Stimulated activated CD8-positive, alpha-beta memory T cell treated with anti-CD3 and anti-CD28 coated beads, Interleukin-4, amount 100 ng/mL, for 48 hours (primary cell): ENCODE results near the gene UBQLN3.

ENCODE experiments used
- DNase-seq: peaks from one replicate; pipeline ENCODE4 v3.0.0-alpha.2; 2020

The UBQLN3 gene

GRCh38 chr11:5509803-5510202 is at the start of gene UBQLN3:
UBQLN3 (minus strand) TSS chr11:5509957; CDS start chr11:5509558, 399 bp downstream.
- no peak for DNase-seq

DNA sequence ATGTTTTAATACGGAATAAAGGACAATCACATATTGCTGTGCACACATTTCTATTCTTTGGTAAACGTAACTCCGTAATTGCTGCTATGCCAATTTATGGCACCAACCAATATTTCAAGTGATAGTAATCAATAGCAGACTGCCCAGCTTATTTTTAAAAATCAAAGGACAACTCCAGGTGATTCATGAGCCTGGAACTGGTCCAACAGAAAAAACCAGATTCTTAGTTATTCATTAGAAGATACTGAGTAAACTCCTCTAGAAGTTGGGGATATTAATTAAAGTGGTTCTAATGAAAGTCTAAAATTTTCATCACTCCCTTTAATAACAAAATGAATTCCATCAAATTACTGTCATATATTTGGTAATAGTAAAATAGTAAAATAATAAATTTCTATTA is 48.0 kb upstream of the UBQLN3 start:
- DNase-seq, result no peak

DNA sequence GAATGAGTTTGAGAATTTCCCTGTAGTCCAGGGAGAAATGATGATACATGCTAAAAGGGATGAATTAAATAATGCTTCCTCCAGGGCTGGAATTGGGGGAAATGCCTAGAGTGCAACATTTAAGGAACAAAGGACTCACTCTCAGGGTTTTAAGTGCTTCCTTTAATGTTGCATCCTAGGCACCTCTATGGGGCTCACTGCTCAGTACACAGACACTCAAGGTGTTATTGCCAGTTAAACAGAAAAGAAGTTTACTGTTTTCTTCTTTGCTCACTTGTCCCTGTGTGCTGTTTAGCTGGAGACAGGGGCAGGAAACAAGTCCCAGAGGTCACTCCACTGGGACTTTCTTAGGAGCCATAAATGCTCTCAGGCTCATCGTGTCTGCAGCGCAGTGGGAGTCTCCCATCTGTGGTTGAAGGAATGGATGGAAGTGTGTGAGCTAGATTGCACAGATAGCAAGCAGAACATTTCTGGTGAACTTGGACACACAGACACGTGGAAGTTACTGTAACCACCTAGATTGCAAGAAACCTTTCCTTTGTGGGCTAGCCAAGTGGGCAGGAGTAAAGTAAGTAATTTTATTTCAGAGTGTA is 46.9 kb upstream of the UBQLN3 start:
- no peak for DNase-seq

GRCh38 chr11:5553343-5553742 is 43.6 kb upstream of the UBQLN3 start:
- no peak for DNase-seq

- no peak for DNase-seq
These were observed 40.8 kb upstream of the UBQLN3 start for GRCh38 chr11:5550440-5551095.

DNA sequence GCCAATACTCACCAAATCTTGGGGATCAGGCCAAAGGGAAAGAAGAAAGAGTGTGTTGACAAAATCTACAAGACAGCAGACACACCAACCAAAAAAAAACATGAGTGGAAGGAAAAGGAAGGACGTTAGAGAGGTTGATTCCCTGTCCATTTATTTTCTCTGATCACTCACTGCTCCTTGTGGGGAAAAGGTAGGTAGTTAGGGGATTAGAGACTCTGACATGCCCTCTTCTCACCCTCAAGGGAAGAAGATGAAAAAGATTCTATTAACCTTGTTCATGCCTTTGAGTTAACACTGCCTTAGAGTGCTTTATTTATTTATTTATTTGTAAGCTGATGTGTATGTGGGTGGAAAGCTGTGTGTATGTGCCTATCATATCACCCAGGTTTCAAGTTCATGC is 38.7 kb upstream of the UBQLN3 start, which contains the start of gene OR52H1:
TSS of gene OR52H1 (minus strand) at position 101 of the 400 bp plus-strand sequence. CDS start 3,035 bp downstream, outside the sequence.
- no peak for DNase-seq

DNA sequence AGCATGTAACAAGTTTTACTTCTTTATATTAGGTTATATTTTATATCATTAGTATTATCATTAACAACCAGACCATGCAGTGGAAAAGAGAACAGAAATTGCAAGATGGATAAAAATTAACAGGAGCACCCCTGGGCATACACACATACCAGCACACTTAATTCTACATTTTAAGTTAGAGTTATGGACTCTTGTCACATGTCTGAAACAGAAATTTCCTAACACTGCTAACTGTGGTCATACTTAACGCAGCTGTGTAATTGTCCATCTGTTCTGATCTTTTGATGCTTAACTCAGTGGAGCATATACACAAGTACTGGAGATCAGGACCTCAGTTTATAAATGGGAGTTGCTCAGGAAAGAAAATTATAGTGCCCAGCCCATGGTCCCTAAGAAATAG is 38.2 kb upstream of the UBQLN3 start:
- DNase-seq, result no peak

DNA sequence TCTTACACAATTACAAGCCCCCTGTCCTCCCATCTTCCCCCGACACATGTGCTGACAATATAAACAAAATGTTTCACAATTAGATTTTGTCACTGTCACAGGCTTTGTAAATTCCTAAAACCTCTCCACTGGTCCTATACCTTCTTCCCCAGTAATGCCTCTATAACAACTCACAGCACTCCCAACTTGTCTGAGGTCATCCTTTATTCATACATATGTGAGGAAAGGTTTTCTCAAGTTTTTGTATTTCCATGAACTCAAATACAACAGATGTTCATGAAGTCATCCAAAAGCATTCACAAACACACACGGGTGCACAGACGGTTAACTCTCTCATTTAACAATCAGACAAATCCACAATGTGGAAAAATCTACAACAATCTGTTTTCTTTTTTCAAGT is 36.7 kb upstream of the UBQLN3 start:
- DNase-seq, result no peak

GRCh38 chr11:5541427-5541826 is 31.7 kb upstream of the UBQLN3 start:
- DNase-seq, result no peak

GRCh38 chr11:5536482-5536881 is 26.7 kb upstream of the UBQLN3 start:
- no peak for DNase-seq

GRCh38 chr11:5534046-5534445 is 24.3 kb upstream of the UBQLN3 start:
- no peak for DNase-seq

GRCh38 chr11:5531053-5531831 is 21.5 kb upstream of the UBQLN3 start:
- no peak for DNase-seq

DNA sequence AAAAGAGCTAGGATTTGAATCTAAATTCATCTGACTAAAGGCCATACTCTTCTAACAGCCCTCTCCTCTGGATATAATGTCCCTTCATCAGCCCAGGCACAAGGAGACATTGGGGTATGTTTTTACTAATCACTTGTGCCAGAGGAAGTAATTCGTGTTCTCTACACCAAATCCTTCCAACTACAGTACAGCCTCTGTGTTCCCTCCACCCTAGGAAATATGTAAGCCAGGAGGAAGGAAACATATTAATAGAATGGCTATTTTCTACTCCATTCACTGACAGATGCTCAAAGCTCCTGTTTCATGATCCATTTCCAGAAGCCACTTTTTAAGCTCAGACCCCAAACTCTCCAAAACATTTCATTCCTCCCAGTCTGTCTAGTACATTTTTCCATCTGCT is 18.7 kb upstream of the UBQLN3 start:
- DNase-seq, result no peak

DNA sequence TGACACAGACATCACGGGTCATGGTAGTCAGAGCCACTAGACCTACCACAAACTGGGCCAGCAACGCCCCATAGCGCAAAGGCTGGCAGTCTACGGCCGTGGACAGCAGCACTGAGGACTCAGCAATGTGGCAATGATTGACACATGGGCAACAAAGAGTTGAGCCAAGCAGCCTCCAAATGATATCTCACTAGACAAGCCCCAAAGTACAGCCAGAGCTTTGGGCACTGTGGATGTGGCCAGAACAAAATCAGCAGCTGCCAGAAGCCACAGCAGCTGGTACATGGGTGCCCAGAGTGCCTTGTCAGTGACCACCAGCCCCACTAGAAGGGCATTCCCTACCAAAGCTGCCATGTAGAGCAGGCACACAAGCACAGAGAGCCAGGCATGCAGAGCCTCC is 18.0 kb upstream of the UBQLN3 start:
- no peak for DNase-seq

DNA sequence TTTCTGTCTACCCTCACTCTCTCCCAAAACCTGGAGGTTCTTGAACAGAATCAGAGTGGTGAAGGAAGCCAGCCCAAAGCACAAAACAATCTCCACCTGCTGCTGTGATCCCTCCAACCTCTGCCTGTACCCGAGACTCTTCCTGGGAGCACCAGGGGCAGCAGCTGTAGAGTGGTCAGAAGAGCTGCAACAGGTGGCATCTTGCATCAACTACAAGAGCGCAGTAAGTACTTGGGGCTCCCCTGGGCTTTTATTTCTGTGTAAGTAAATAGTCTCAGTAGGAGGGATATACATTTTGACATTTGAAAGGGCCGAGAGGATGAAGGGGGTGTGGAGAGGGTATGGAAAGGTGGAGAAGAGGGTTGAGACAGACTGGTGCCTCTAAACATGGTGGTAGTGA is 15.0 kb upstream of the UBQLN3 start:
- no peak for DNase-seq

GRCh38 chr11:5522308-5522707 is 12.6 kb upstream of the UBQLN3 start:
- DNase-seq, result no peak

DNA sequence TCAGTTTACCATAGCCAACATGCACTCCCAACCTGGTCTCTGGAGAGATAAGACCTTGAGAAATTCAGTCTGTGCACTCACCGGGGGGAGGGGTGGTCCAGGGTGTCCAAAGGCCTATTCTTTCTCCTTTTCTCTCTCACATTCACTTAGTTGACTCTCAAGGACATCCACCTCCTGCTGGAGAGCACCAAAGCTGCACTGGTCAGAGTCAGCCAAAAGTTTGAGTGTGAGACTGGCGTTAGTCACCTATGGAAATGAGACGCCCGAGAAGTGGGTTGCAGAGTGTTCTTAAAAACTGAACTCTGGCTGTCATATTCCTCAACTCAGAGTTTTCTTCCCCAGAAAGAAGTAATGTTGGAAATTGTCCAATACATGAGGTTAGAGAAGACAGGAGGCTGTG is 11.8 kb upstream of the UBQLN3 start:
- no peak for DNase-seq

- no peak for DNase-seq
These were observed 6.8 kb upstream of the UBQLN3 start, which contains the start of gene UBQLNL for GRCh38 chr11:5516599-5516998. UBQLNL (minus strand) TSS chr11:5516699; CDS start chr11:5516441, 258 bp downstream.

DNA sequence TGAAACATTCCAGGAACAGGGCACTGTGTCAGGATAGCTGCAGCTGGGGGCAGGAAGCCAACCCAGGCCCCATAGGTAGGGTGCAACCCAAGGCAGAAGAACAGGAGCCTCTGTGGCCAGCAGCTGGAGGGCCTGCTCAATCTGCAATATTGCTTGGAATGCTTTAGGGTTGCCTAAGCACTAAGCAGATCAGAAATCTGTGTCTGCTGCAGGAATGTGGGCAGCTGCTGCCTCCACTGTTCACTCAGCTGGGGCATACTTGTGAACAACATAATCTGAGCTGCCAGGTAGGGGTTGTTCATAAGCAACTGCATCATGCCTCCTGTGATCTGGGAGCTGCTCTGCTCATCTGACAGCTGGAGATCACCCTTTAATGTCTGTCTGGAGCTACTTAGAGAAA is 5.1 kb upstream of the UBQLN3 start:
- DNase-seq, result no peak

GRCh38 chr11:5508605-5509004 is 1.2 kb downstream of the UBQLN3 start:
- no peak for DNase-seq

DNA sequence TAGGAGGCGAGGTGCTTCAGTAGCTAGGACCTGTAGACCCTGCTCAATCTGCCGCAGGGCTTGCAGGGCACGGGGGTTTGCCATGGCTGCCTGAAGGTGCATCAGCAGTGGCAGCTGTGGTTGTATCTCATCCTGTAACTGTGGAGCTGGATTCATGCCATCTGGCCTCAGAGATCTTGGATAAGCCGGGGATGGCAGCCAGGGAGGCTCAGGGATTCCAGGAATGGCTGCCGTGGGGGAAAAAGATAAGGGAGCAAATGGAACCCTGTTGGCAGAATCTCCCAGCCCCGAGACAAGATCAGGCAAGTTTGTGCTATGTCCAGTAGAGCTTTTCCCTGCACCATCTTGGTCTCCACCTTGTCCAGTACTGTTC is 1.8 kb downstream of the UBQLN3 start:
- DNase-seq, result no peak

- no peak for DNase-seq
These were observed 2.4 kb downstream of the UBQLN3 start for GRCh38 chr11:5507177-5507932.

DNA sequence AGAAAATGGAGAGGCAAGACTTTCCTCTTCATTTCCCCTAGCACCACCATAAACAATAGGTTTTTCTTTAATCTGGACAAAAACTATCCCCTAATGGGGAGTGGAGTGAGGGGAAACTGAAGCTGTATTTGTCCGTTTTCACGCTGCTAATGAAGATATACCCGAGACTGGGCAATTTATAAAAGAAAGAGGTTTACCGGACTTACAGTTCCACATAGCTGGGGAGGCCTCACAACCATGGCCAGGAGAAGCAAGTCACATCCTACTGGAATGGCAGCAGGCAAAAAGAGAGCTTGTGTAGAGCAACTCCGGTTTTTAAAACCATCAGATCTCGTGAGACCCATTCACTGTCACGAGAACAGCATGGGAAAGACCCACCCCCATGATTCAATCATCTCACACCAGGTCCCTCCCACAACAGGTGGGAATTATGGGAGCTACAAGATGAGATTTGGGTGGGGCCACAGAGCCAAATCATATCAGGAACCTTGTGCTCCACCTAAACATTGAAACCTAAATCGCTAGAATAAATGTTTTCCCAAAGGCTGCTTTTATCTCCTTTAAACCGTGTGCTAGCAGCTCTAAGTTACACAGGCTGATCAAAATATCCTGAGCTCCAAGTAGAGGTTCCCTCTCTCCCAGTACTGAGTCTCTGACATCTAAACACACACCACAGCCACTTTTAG is 4.3 kb downstream of the UBQLN3 start:
- no peak for DNase-seq
